K562 (cell line): ENCODE measurements around the gene DCDC2. TPM values are rescaled to one million over a fixed set of nuclear protein-coding genes. Genes with fewer than 3 reads are reported as not detected.

Experiments used
- ATAC-seq: fragments of 200-7000 bp; cut with Tn5 transposase; 3 replicates; pipeline ENCODE4 v1.9.1; 2020; ENCODE audit warnings: moderate library complexity
- BruUV-seq: library from RNA; stranded (reverse); fragments of 400-500 nt; replicated peaks from 2 replicates; lab custom pipeline; 2021; lab: Mats Ljungman, UMichigan
- CTCF ChIA-PET: fragments of 300-600 bp; formaldehyde crosslinking; extraction: SDS; loops from one replicate; lab custom pipeline; 2021; ENCODE audit warnings: low intra/inter-chr PET ratio; lab: Yijun Ruan, JAX
- POLR2A ChIA-PET: fragments of 300-600, 350-650 bp; sonication (Branson Sonifier 250); formaldehyde crosslinking; extraction: SDS; loops from one replicate; lab custom pipeline; 2021; ENCODE audit warnings: antibody characterized with exemption, inconsistent platforms; lab: Yijun Ruan, JAX
- DNase-seq, 4 experiments: peaks; one replicate each; pipeline versions ENCODE4 v3.0.0 to v3.0.0-alpha.2; 2011 to 2018; ENCODE audit warnings: low spot score in 3 of 4, mixed read lengths in 3 of 4; ENCODE audit errors: extremely low read depth in 1 of 4
- FAIRE-seq: peaks from 2 replicates; lab custom pipeline; 2011; peaks lifted over from hg19 to GRCh38; lab: Jason Lieb, UNC
- H2AFZ ChIP-seq: 2 replicates; pipeline ENCODE4 v1.6.0; 2011; ENCODE audit warnings: low read depth, low read length, control low read depth, inconsistent platforms
- H3K27ac ChIP-seq: fragments of 200-600 bp; 3 replicates; pipeline ENCODE4 v1.8.0; 2011; ENCODE audit warnings: low read depth, mild to moderate bottlenecking, control low read depth, inconsistent platforms, low read length, moderate library complexity, mixed read lengths; ENCODE audit errors: extremely low read depth
- H3K27me3 ChIP-seq, 2 experiments: fragments of 300-600 bp in 1 of 2; 2 replicates in 1 of 2; 3 replicates in 1 of 2; pipeline versions ENCODE4 v1.6.0 to v1.8.0; 2011; ENCODE audit warnings: inconsistent platforms in 2 of 2, low read length in 2 of 2, mild to moderate bottlenecking in 1 of 2, mixed read lengths in 1 of 2, moderate library complexity in 1 of 2; ENCODE audit not compliant: control insufficient read depth in 2 of 2, insufficient read depth in 2 of 2
- H3K36me3 ChIP-seq: fragments of 300-600 bp; 3 replicates; pipeline ENCODE4 v1.8.0; 2011; ENCODE audit warnings: mild to moderate bottlenecking, low read length, inconsistent platforms; ENCODE audit not compliant: control insufficient read depth, insufficient read depth
- H3K4me1 ChIP-seq, 2 experiments: fragments of 200-600 bp in 1 of 2; replicated peaks in 1 of 2; 2 replicates in 1 of 2; 3 replicates in 1 of 2; pipeline versions ENCODE4 v1.5.1 to v1.8.0; 2011; ENCODE audit warnings: inconsistent platforms in 2 of 2, low read length in 2 of 2, mild to moderate bottlenecking in 1 of 2, mixed read lengths in 1 of 2, moderate library complexity in 1 of 2; ENCODE audit not compliant: control insufficient read depth in 2 of 2, insufficient read depth in 2 of 2
- H3K4me2 ChIP-seq: 2 replicates; pipeline ENCODE4 v1.6.1; 2011; ENCODE audit warnings: low read length, control low read depth, inconsistent platforms, mixed read lengths; ENCODE audit not compliant: insufficient read depth
- H3K4me3 ChIP-seq: fragments of 200-600 bp; sonication (generic), shearing (Covaris generic); 2 replicates; pipeline ENCODE4 v1.5.1; 2016; ENCODE audit warnings: control low read depth, inconsistent platforms
- H3K79me2 ChIP-seq: fragments of 200-600 bp; 3 replicates; pipeline ENCODE4 v1.8.0; 2011; ENCODE audit warnings: low read length, inconsistent platforms; ENCODE audit not compliant: control insufficient read depth, insufficient read depth
- H3K9ac ChIP-seq, 2 experiments: 2 replicates each; pipeline versions ENCODE4 v1.6.0 to v1.6.1; 2011; ENCODE audit warnings: low read depth in 2 of 2, low read length in 2 of 2, control low read depth in 1 of 2, inconsistent platforms in 1 of 2, mild to moderate bottlenecking in 1 of 2, mixed read lengths in 1 of 2; ENCODE audit not compliant: insufficient read depth in 1 of 2
- H3K9me1 ChIP-seq: one replicate; pipeline ENCODE4 v1.6.0; 2011; ENCODE audit warnings: inconsistent platforms, mild to moderate bottlenecking, low read length, moderate library complexity; ENCODE audit not compliant: control insufficient read depth, insufficient read depth
- H3K9me3 ChIP-seq: replicated peaks from 2 replicates; pipeline ENCODE4 v1.5.1; 2011; ENCODE audit warnings: low read depth, low read length, inconsistent platforms; ENCODE audit not compliant: control insufficient read depth, insufficient read depth
- H4K20me1 ChIP-seq: replicated peaks from 2 replicates; pipeline ENCODE4 v1.6.1; 2011; ENCODE audit warnings: low read length, inconsistent platforms, mixed read lengths; ENCODE audit not compliant: control insufficient read depth, insufficient read depth
- BRCA1 ChIP-seq, 2 experiments: fragments of 450-650 bp in 1 of 2; sonication (generic) in 1 of 2; formaldehyde crosslinking in 1 of 2; IDR thresholded peaks; 2 replicates each; pipeline versions ENCODE4 v1.5.0 to v1.6.1; 2017 to 2020; ENCODE audit warnings: mild to moderate bottlenecking in 1 of 2, missing genetic modification reagents in 1 of 2
- CTCF ChIP-seq, 3 experiments: IDR thresholded peaks in 2 of 3; conservative IDR thresholded peaks in 1 of 3; 2 replicates each; pipeline ENCODE4 v1.5.1; 2011 to 2012; ENCODE audit warnings: low read length in 3 of 3, mild to moderate bottlenecking in 3 of 3, control low read depth in 2 of 3, improper control_type of control experiment in 1 of 3, inconsistent platforms in 1 of 3, low read depth in 1 of 3, mixed read lengths in 1 of 3, moderate library complexity in 1 of 3; ENCODE audit not compliant: insufficient read depth in 2 of 3
- NELFE ChIP-seq: IDR thresholded peaks from 2 replicates; pipeline ENCODE4 v1.6.1; 2011; ENCODE audit warnings: mild to moderate bottlenecking; ENCODE audit not compliant: insufficient read depth, insufficient read length
- RAD21 ChIP-seq, 2 experiments: fragments of 250-450 bp in 1 of 2; fragments of 450-650 bp in 1 of 2; sonication (Bioruptor Pico) in 1 of 2; formaldehyde crosslinking in 1 of 2; IDR thresholded peaks in 1 of 2; conservative IDR thresholded peaks in 1 of 2; 2 replicates each; pipeline versions ENCODE4 v1.4.0 to v1.8.0; 2020 to 2022; ENCODE audit warnings: mild to moderate bottlenecking in 2 of 2, moderate library complexity in 1 of 2
- SMC3 ChIP-seq: conservative IDR thresholded peaks from 2 replicates; pipeline ENCODE4 v1.6.1; 2011; ENCODE audit warnings: low read depth, low read length, improper control_type of control experiment; ENCODE audit not compliant: insufficient read depth
- XRCC4 ChIP-seq: IDR thresholded peaks from one replicate; pipeline ENCODE4 v1.6.1; 2011; ENCODE audit not compliant: insufficient read depth, insufficient read length; ENCODE audit errors: extremely low read depth
- ZNF384 ChIP-seq: IDR thresholded peaks from 2 replicates; pipeline ENCODE4 v1.6.1; 2012; ENCODE audit warnings: low read depth, low read length, improper control_type of control experiment
- WGBS: fragments of 100-300 bp; shearing (Covaris generic); methylation state at CpG from one replicate; pipeline ENCODE4 v1.1.6; 2016; ENCODE audit warnings: low coverage, mixed read lengths; ENCODE audit not compliant: insufficient coverage; ENCODE audit errors: missing lambda C conversion rate; 5-methylcytosine and 5-hydroxymethylcytosine counted together
- in situ Hi-C: fragments of 300-500 bp; cut with MboI; formaldehyde crosslinking; loops from 4 replicates; pipeline ENCODE4 v1.15.0; 2018; ENCODE audit warnings: inconsistent platforms, mixed read lengths
- intact Hi-C: fragments of 100-400 bp; cut with micrococcal nuclease; formaldehyde crosslinking; loops from 2 replicates; pipeline ENCODE4 v1.14.2; 2022
- polyA plus RNA-seq, 8 experiments: library from polyadenylated mRNA; depleted of rRNA in 4 of 8; stranded (reverse) in 5 of 8; unstranded in 3 of 8; fragments of >200 nt; fragmentation: Nextera tagmentation in 2 of 8; fragmentation: Illumina TruSeq in 1 of 8; extraction: Ambion mirVana in 2 of 8; extraction: Trizol in 1 of 8; gene quantifications; 2 replicates each; pipeline versions ENCODE4 v1.2.1 to v1.2.3, GENCODE V29; 2011 to 2014; ENCODE audit warnings: inconsistent platforms in 1 of 8, missing spikeins in 1 of 8
- total RNA-seq, 7 experiments: library from RNA; depleted of rRNA in 6 of 7; stranded (reverse); fragments of >200 nt in 6 of 7; fragmentation: Illumina TruSeq in 2 of 7; extraction: Trizol in 2 of 7; gene quantifications; 2 replicates each; pipeline versions ENCODE4 v1.2.1 to v1.2.3, GENCODE V29; 2011 to 2021; ENCODE audit warnings: low replicate concordance in 1 of 7

DCDC2 gene
- total and polyA plus RNA-seq, 9 of the 15 experiments (the other 6 are each of a cell fraction or from before 2014, with no cell fraction given) = 0.04 TPM; not detected in 8

GRCh38 chr6:24274441-24275083 is 83.3 kb downstream of the DCDC2 start:
- TF ChIP-seq RAD21 (CRISPR knock-in tag; conservative IDR thresholded peaks at IDR 0.05 in 1 of 2, IDR thresholded peaks at IDR 0.05 in 1 of 2) (peak; percentile 54 to 57), ZNF384 (peak; percentile 92), SMC3 (0 out of 2 replicates have a peak, but pooled peaks have one; percentile 15), XRCC4 (no peak), BRCA1 (IDR thresholded peaks at IDR 0.05) (no peak), BRCA1 (CRISPR knock-in tag; IDR thresholded peaks at IDR 0.05) (no peak), CTCF (IDR thresholded peaks at IDR 0.05 in 2 of 3, conservative IDR thresholded peaks at IDR 0.05 in 1 of 3; ENCODE audit: insufficient read depth in 2 of 3, low read depth in 1 of 3, low read length in 3 of 3) (peak; percentile 3 to 70 (median 44); a peak in 4 of 6 replicates), NELFE (no peak)
- in situ Hi-C loops = no loop called here
- POLR2A ChIA-PET = interaction anchor here (1.1 kb wide), 1 partner anchor 44 kb away, joined by 3 read pairs; no protein-coding TSS in a partner anchor

More at GRCh38 chr6:24274441-24275083, 83.3 kb downstream of the DCDC2 start:
- 0 out of 3 replicates have a peak, but pooled peaks have one; percentile 25 for ATAC-seq
- CTCF ChIA-PET = interaction anchor here (0.7 kb wide), 4 partner anchors 28 to 1296 kb away, joined by 3 to 5 read pairs (median 4); no protein-coding TSS in a partner anchor
- H3K79me2 ChIP-seq = no peaks in the 10 kb centered on the region
- no peaks in the 10 kb centered on the region for H3K4me1 ChIP-seq
- H3K9ac ChIP-seq = no peak overlapping the region
- intact Hi-C loops = no loop called here
- no peaks in the 10 kb centered on the region for H3K9me1 ChIP-seq
- H3K27ac ChIP-seq = no peak overlapping the region
- BruUV-seq = no TSS peak
- no peak overlapping the region for H2AFZ ChIP-seq
- FAIRE-seq = peak; percentile 6
- no peaks in the 10 kb centered on the region for H3K9me3 ChIP-seq
- WGBS = 0% methylated on average over 1 of the region's 1 CpG
- H3K4me2 ChIP-seq = no peak overlapping the region
- H4K20me1 ChIP-seq = no peaks in the 10 kb centered on the region
- no peak overlapping the region for H3K4me3 ChIP-seq
- peak in 3 of 4 experiments; percentile 14 to 27 (median 19) for DNase-seq
- no peaks in the 10 kb centered on the region for H3K36me3 ChIP-seq
- no peaks in the 10 kb centered on the region for H3K27me3 ChIP-seq
